RCC 7860 (cell line): ENCODE measurements around the gene ANKH.

Experiments
- DNase-seq: peaks from one replicate; pipeline ENCODE4 v3.0.0-alpha.2; 2015; ENCODE audit warnings: low spot score
- FAIRE-seq: peaks from 2 replicates; lab custom pipeline; 2012; peaks lifted over from hg19 to GRCh38; lab: Jason Lieb, UNC

Gene ANKH

GRCh38 chr5:14699159-14699558 lies 172.4 kb downstream of the ANKH start:
- FAIRE-seq, result no peak
- no peak for DNase-seq

DNA sequence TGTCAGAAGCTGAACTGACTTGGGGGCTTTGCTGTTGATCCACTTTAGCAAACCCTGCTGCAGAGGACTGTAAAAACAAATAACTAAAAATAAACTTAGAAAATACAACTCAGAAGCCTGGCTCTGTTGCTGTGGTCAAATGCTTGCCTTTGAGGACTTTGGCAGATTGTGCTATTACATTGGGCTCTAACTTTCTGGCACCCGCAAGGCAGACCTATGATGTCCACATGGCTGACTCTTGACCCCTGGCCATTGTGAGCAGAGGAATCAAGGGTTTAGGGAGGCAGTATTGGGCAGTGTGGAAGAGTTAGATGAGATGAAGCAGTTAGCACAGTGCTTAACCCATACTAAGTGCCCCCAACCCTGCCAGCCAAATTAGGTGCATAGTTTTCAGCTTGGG lies 173.1 kb downstream of the ANKH start:
- DNase-seq, result no peak

GRCh38 chr5:14696851-14697250 lies 174.7 kb downstream of the ANKH start:
- FAIRE-seq, result no peak
- DNase-seq, result no peak

More for the DNA sequence above, 173.1 kb downstream of the ANKH start:
- FAIRE-seq, result no peak

GRCh38 chr5:14696057-14696456 lies 175.5 kb downstream of the ANKH start:
- no peak for FAIRE-seq
- DNase-seq, result no peak

DNA sequence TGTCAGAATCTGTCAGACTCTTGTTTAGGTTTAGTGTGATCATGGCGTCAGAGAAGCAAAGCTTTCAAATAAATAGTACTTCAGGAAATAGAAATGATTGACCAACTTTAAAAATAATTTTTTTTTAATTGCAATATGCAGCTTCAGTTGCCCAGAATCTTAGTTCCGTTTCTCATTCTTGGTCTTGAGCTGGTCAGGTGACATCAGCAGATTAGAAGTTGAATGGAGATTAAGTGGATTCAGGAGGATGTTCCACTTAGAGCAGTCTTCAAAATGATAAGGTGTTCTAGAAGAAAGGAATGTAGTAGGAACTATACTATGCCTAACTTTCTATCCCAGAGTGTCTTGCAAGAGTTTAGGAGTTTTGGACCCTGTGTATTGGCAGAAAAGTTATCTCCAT lies 176.4 kb downstream of the ANKH start:
- DNase-seq, result no peak
- FAIRE-seq, result no peak

GRCh38 chr5:14693070-14693469 lies 178.5 kb downstream of the ANKH start:
- FAIRE-seq (no peak), DNase-seq (no peak)

DNA sequence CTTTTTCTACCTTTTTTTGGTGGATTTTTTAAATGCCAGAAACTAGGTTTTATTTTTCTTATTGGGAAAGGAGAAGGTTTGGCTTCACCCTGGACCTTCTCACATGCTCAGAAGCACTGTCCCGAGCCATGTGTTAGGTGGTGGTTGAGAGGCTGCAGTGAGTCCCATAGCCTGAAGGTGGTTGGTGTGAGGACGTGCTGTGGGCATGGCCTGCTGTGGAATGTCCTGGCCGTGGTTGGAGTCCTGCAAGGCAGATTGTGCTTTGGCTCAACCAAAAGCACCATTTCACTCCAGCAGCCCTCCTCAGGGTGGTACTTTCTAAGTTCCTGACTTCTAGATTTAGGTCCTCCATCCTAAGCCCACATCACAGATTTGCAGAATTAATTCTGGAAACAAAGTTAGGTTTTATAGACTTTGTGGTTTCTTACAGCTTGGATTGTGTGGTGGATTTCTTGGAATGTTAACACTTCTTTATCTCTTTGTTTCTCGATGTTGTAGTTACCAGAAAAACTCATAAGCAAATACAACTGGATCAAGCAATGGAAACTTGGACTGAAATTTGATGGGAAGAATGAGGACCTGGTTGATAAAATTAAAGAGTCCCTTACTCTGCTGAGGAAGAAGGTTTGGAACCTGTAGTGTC lies 184.4 kb downstream of the ANKH start:
- no peak for DNase-seq
- no peak for FAIRE-seq

- no peak for FAIRE-seq
- DNase-seq, result no peak
These were observed 185.1 kb downstream of the ANKH start for GRCh38 chr5:14686517-14686916.

- peak; percentile 57 for FAIRE-seq
- DNase-seq, result peak; percentile 55
These were observed 185.8 kb downstream of the ANKH start for GRCh38 chr5:14685757-14686156.

GRCh38 chr5:14684757-14685156 lies 186.8 kb downstream of the ANKH start:
- DNase-seq, result no peak

DNA sequence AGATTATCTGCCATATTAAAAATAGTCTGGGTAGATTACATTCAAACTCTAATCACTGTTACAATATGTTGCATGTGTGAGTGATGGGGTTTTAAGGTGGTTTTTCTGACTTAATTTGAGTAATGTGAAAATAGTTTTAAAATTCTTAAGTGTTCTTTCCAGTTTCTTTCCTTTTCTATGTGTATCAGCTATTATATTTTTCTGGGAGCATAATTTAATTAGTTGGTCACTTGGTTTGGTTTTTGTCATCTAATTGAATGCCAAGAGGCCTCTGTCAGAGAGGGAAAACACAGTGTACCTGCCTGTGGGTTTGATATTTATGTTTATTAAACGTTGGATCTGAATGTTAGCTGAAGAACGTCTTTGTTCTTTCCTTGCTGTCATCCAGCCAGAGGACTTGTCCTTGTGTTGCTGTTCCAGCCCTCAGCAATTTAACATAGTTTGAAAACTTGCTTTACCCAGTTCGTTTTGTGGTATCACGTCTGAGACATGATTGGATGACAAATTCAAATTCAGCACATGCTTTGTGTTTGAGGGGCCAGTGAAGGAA lies 187.6 kb downstream of the ANKH start:
- DNase-seq (no peak), FAIRE-seq (no peak)

More at GRCh38 chr5:14684757-14685156, 186.8 kb downstream of the ANKH start:
- no peak for FAIRE-seq

GRCh38 chr5:14681236-14681752 lies 190.3 kb downstream of the ANKH start:
- DNase-seq (no peak), FAIRE-seq (no peak)

DNA sequence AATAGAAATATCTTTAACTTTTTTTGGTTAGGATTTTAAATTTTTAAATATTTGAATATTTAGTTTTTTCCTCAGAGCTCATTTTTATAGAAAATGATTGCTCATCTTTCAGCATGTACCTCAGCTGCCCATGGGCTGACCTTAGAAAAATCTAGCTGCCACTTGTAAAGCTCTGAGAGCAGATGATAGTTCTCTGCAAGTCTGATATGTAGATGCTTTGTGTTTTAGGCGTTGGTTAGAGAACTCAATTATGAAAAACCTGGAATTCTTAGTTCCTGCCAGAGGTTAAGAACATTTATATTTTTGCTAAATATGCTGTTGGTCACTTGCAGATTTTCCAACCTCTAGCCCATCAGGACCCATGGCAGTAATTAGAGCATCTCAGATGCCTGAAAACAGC lies 192.0 kb downstream of the ANKH start:
- DNase-seq, result no peak

DNA sequence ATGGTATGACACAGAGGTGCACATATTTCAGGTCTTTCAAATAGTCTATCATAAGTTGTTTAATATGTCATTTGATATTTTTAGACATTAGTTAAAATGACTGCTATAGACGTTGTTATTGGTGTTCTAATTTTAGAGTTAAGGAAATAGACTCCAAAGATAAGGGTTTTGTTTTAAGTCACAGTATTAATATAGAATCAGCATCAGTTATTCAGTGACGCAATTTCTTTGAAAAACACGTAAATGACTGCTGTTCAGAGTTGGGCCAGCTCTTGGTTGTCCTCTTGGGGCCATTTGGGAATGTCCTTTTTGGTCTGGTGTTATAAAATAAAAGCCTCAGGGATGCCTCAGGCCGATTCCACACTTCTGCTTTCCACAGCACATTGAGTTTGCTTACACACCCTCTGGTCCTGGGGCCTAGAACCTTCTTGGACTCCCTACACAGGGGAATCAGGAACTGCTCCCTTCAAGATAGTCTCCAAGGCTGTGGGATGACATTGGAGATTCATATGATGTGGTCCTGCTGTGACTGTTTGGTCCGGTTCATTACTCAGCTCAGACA lies 192.7 kb downstream of the ANKH start:
- DNase-seq (no peak), FAIRE-seq (no peak)

More for the DNA sequence above, 192.0 kb downstream of the ANKH start:
- FAIRE-seq, result no peak

GRCh38 chr5:14676320-14676719 lies 195.3 kb downstream of the ANKH start:
- DNase-seq (peak; percentile 70), FAIRE-seq (peak; percentile 89)

DNA sequence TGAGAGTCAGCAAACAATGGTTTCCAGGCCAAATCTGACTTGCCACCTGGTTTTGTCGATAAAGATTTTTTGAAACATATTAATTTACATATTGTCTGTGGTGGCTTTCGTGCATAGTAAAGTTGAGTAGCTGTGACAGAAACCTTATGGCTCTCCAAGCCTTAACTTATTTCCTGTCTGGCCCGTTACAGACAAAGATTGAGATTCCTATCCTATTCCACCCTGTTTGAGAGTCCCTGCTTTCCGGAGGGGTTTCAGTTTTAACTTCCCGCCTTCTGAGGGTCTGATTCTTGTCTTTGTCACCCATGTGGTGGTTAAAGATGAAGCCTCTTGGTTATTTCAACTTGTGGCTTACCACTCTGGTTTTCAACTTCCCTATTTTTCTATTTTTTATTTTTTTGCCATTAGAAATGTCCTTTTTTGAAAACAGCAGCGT lies 195.7 kb downstream of the ANKH start:
- DNase-seq (no peak), FAIRE-seq (no peak)

DNA sequence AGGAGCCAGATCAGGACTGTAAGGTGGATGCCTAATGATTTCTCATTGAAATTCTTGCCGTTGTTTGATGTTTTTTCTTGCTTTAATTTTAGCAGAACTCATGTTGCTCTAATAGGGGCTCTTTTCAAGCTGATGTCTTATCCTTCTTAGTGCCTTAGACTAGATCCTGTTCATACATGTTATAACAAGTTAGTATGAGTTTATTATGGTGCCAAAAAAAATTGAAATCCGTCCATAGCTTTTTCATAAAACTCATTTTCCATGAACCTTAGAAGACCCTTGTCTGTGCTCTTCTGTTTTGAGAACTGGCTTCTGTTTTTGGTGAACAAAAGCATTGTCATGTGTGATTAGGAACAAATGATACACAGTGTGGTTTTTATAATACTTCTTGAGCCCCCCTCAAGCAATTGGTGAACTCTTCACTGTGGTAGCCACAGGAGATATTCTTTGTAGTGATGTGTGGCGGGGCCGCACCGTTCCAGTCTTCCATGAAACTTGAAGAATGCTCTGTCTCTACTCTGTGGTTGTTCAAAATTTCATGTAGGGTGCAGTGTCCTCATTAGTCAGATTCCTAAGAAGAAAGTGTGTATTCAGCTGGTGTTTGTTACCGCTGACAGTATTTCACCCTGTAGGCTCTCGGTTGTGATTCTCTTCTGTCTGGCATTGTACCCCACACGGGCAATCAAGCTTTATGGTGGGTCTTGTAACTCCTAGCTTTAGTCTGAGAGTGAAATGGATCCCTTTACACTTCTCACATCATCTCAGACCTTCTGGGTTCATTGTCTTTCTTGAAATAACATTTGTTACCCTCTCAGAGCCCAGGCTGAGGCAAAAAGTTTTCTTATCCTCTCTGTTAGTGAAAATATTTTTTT lies 196.4 kb downstream of the ANKH start:
- no peak for DNase-seq
- FAIRE-seq, result no peak

GRCh38 chr5:14673443-14673842 lies 198.1 kb downstream of the ANKH start:
- FAIRE-seq (no peak), DNase-seq (no peak)

GRCh38 chr5:14672484-14673394 lies 198.8 kb downstream of the ANKH start:
- FAIRE-seq, result no peak
- DNase-seq, result no peak

DNA sequence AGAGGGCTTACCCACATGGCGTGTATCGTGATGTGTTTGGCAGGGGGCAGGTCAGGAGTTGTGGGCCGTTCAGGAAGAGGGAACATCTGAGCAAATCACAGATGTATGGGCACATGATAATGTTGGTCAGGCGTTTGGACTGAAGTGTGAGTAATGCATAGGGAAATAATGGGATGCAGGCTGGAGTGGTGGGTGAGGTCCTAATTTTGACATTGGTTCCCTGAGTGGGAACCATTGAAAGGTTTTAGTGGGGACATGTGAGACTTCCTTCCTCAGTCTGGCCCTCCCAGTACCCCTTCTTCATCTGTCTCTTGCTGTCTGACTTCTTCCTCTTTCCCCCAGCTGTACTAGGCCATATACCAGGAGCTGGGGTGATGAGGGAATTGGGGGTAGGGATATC lies 199.5 kb downstream of the ANKH start:
- FAIRE-seq (no peak), DNase-seq (no peak)
